ENCODE measurements around the gene PDGFA. TPM values are rescaled to one million over a fixed set of nuclear protein-coding genes. Genes with fewer than 3 reads are reported as not detected.

Gene PDGFA
- total RNA-seq, 1 experiment from 2014 or later: 18.4 TPM

DNA sequence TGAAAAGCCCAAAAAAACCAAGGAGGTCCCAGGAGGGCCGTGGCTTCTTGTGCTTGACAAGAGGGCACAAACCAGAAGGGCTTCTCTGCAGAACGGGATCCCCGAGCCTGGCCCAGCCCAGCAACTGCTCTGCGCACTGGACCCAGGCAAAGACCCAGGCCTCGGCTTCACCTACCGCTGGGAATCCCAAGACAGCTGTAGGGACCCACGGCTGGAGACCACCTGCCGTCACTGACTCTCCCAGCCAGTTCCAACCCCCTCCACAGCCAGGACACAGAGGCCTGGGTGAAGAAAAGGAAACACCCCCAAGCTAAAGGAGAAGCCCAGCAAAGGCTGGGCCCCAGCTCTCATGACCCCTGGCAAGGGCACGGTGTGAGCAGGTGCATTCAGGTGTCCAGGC lies 24.3 kb downstream of the PDGFA start:
- intact Hi-C loops (cut with micrococcal nuclease): no loop called here
- ATAC-seq (no peak; the same call in 1 of the 2 replicates), DNase-seq (no peak)
- Histone ChIP-seq H3K9me3 (ENCODE audit: low read length) (no peaks in the 10 kb centered on the region), H4K20me1 (ENCODE audit: low read length) (no peaks in the 10 kb centered on the region), H3K79me2 (ENCODE audit: low read length) (no peaks in the 10 kb centered on the region), H3K9me2 (replicated peaks; ENCODE audit: low read length) (no peaks in the 10 kb centered on the region), H3K27me3 (ENCODE audit: low read length) (no peaks in the 10 kb centered on the region), H3F3A (ENCODE audit: low read length, unreplicated experiment) (no peaks in the 10 kb centered on the region), H3K4me3 (ENCODE audit: low read length) (no peak overlapping the region), H3K36me3 (ENCODE audit: low read depth, low read length) (no peaks in the 10 kb centered on the region; the same call in 1 of the 2 replicates), H3K4me1 (ENCODE audit: insufficient read depth, low read length) (no peaks in the 10 kb centered on the region), H2AFZ (ENCODE audit: low read length) (no peak overlapping the region), H3K27ac (ENCODE audit: low read length) (no peak overlapping the region), H3K4me2 (ENCODE audit: low read length) (no peak overlapping the region), H3K9ac (ENCODE audit: low read length) (no peak overlapping the region)
- POLR2A ChIA-PET (ENCODE audit: unreplicated experiment): no interaction called here
- CTCF ChIA-PET: no interaction called here
- BruUV-seq (replicated peaks): no TSS peak
- TF ChIP-seq, protein P1, sequence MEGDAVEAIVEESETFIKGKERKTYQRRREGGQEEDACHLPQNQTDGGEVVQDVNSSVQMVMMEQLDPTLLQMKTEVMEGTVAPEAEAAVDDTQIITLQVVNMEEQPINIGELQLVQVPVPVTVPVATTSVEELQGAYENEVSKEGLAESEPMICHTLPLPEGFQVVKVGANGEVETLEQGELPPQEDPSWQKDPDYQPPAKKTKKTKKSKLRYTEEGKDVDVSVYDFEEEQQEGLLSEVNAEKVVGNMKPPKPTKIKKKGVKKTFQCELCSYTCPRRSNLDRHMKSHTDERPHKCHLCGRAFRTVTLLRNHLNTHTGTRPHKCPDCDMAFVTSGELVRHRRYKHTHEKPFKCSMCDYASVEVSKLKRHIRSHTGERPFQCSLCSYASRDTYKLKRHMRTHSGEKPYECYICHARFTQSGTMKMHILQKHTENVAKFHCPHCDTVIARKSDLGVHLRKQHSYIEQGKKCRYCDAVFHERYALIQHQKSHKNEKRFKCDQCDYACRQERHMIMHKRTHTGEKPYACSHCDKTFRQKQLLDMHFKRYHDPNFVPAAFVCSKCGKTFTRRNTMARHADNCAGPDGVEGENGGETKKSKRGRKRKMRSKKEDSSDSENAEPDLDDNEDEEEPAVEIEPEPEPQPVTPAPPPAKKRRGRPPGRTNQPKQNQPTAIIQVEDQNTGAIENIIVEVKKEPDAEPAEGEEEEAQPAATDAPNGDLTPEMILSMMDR (conservative IDR thresholded peaks at IDR 0.05; ENCODE audit: low read depth, low read length): no peak
- TF ChIP-seq EZH2 (IDR thresholded peaks at IDR 0.05; ENCODE audit: low read length, unreplicated experiment) (no peak), EZH2phosphoT487 (IDR thresholded peaks at IDR 0.05; ENCODE audit: borderline replicate concordance, low read length) (no peak)

DNA sequence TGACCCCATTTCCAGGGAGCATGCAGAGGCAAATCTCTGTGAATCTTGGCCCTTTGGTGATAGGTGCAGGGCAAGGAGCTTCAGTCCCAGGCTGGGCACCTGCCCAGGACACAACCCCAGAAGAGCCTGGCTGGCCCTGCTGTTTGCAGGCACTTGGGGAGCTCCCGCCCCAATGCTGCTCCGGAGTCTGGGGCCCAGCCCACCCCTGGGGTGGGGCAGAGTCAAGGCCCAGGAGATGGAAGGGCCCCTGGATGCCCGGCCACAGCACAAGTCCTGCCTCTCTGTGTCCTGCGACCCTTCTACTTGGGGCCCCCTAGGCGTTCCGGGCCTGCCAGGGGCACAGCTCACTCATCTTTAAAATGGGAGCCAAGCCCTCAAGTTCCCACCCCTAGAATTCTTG lies 24.7 kb downstream of the PDGFA start:
- no peak for ATAC-seq
- H3K27ac ChIP-seq (ENCODE audit: low read length): no peak overlapping the region
- H3K9me3 ChIP-seq (ENCODE audit: low read length): no peaks in the 10 kb centered on the region
- intact Hi-C loops (cut with micrococcal nuclease): no loop called here
- CTCF ChIA-PET: no interaction called here
- no peaks in the 10 kb centered on the region for H3F3A ChIP-seq (ENCODE audit: low read length, unreplicated experiment)
- H4K20me1 ChIP-seq (ENCODE audit: low read length): no peaks in the 10 kb centered on the region
- no peak overlapping the region for H3K9ac ChIP-seq (ENCODE audit: low read length)
- no peak overlapping the region for H2AFZ ChIP-seq (ENCODE audit: low read length)
- H3K9me2 ChIP-seq (replicated peaks; ENCODE audit: low read length): no peaks in the 10 kb centered on the region
- no peaks in the 10 kb centered on the region for H3K27me3 ChIP-seq (ENCODE audit: low read length)
- POLR2A ChIA-PET (ENCODE audit: unreplicated experiment): no interaction called here
- no peak overlapping the region for H3K4me2 ChIP-seq (ENCODE audit: low read length)
- no TSS peak for BruUV-seq (replicated peaks)
- no peak overlapping the region for H3K4me3 ChIP-seq (ENCODE audit: low read length)
- no peak for TF ChIP-seq EZH2 (IDR thresholded peaks at IDR 0.05; ENCODE audit: low read length, unreplicated experiment)
- TF ChIP-seq, protein P1 (conservative IDR thresholded peaks at IDR 0.05; ENCODE audit: low read depth, low read length): no peak
- TF ChIP-seq EZH2phosphoT487 (IDR thresholded peaks at IDR 0.05; ENCODE audit: borderline replicate concordance, low read length): no peak
- H3K79me2 ChIP-seq (ENCODE audit: low read length): no peaks in the 10 kb centered on the region
- H3K4me1 ChIP-seq (ENCODE audit: insufficient read depth, low read length): no peaks in the 10 kb centered on the region
- DNase-seq: no peak
- no peaks in the 10 kb centered on the region for H3K36me3 ChIP-seq (ENCODE audit: low read depth, low read length)

DNA sequence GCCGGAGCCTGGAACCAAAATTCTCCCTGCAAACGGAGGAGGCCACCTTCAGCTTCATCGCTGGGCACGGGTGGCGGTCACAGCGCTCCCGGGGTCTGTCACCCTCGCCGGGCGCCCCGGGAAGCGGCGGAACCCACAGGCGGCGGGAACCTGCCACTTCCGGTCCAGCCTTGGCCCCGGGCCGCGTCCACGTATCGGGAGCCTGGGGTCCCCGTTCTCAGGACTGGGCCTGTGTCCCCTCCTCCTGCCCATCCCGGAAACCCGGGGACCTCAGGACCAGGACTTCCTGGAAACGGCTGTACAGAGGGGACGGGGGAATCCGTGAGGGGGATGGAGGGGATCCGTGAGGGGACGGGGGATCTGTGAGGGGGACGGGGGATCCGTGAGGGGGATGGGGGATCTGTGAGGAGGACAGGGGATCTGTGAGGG lies 25.4 kb downstream of the PDGFA start:
- Histone ChIP-seq H3K9ac (ENCODE audit: low read length) (no peak overlapping the region), H3K4me2 (ENCODE audit: low read length) (no peak overlapping the region), H2AFZ (ENCODE audit: low read length) (no peak overlapping the region), H3K27ac (ENCODE audit: low read length) (no peak overlapping the region), H3K9me2 (replicated peaks; ENCODE audit: low read length) (no peaks in the 10 kb centered on the region), H3K36me3 (ENCODE audit: low read depth, low read length) (no peaks in the 10 kb centered on the region), H4K20me1 (ENCODE audit: low read length) (no peaks in the 10 kb centered on the region), H3K27me3 (ENCODE audit: low read length) (peaks cover 2% of the 10 kb centered on the region; the same call in 1 of the 2 replicates), H3K4me1 (ENCODE audit: insufficient read depth, low read length) (no peaks in the 10 kb centered on the region), H3K4me3 (ENCODE audit: low read length) (no peak overlapping the region), H3F3A (ENCODE audit: low read length, unreplicated experiment) (no peaks in the 10 kb centered on the region), H3K9me3 (ENCODE audit: low read length) (no peaks in the 10 kb centered on the region), H3K79me2 (ENCODE audit: low read length) (no peaks in the 10 kb centered on the region)
- no peak for DNase-seq
- TF ChIP-seq EZH2 (IDR thresholded peaks at IDR 0.05; ENCODE audit: low read length, unreplicated experiment): no peak
- TF ChIP-seq EZH2phosphoT487 (IDR thresholded peaks at IDR 0.05; ENCODE audit: borderline replicate concordance, low read length): no peak
- TF ChIP-seq, protein P1 (conservative IDR thresholded peaks at IDR 0.05; ENCODE audit: low read depth, low read length): no peak
- ChIA-PET CTCF (no interaction called here), POLR2A (ENCODE audit: unreplicated experiment) (no interaction called here)
- intact Hi-C loops (cut with micrococcal nuclease): no loop called here
- no peak for ATAC-seq
- BruUV-seq (replicated peaks): no TSS peak

Measured in PC-3 (cell line).